ENCODE measurements around the gene DUSP16.

The DUSP16 gene

GRCh38 chr12:12546314-12546772 is 16.3 kb downstream of the DUSP16 start:
- TF ChIP-seq, protein P1, sequence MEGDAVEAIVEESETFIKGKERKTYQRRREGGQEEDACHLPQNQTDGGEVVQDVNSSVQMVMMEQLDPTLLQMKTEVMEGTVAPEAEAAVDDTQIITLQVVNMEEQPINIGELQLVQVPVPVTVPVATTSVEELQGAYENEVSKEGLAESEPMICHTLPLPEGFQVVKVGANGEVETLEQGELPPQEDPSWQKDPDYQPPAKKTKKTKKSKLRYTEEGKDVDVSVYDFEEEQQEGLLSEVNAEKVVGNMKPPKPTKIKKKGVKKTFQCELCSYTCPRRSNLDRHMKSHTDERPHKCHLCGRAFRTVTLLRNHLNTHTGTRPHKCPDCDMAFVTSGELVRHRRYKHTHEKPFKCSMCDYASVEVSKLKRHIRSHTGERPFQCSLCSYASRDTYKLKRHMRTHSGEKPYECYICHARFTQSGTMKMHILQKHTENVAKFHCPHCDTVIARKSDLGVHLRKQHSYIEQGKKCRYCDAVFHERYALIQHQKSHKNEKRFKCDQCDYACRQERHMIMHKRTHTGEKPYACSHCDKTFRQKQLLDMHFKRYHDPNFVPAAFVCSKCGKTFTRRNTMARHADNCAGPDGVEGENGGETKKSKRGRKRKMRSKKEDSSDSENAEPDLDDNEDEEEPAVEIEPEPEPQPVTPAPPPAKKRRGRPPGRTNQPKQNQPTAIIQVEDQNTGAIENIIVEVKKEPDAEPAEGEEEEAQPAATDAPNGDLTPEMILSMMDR (IDR thresholded peaks at IDR 0.05; ENCODE audit: low read depth, low read length): no peak
- no peak overlapping the region for H3K4me3 ChIP-seq (ENCODE audit: low read depth, low read length)
- no peak overlapping the region for H3K27ac ChIP-seq
- no peaks in the 10 kb centered on the region for H3K27me3 ChIP-seq (ENCODE audit: insufficient read depth, low read depth, severe bottlenecking)
- DNase-seq: no peak
- H3K36me3 ChIP-seq: no peaks in the 10 kb centered on the region
- H3K9me3 ChIP-seq (ENCODE audit: severe bottlenecking): no peaks in the 10 kb centered on the region

DNA sequence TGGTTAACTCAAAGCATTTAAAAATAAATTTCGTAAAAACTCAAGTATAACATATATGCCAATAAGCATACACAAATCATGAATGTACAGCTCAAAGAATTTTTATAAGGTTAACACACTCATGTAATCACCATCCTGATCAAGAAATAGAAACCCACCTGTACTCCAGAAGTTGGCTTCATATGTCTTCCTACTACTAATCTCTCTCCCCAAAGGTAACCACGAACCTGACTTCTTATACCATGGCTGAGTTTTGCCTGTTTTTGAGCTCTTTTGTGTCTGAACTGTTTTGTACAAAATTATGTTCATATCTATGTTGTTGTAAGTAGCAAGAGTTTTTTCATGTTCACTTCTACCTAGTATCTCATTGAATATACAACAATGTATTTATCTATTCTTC is 18.7 kb downstream of the DUSP16 start:
- no peaks in the 10 kb centered on the region for H3K36me3 ChIP-seq

GRCh38 chr12:12542964-12543363 is 19.7 kb downstream of the DUSP16 start:
- no peaks in the 10 kb centered on the region for H3K36me3 ChIP-seq
- TF ChIP-seq, protein P1 (IDR thresholded peaks at IDR 0.05; ENCODE audit: low read depth, low read length): no peak

More for the DNA sequence above, 18.7 kb downstream of the DUSP16 start:
- DNase-seq: no peak
- Histone ChIP-seq H3K4me3 (ENCODE audit: low read depth, low read length) (no peak overlapping the region), H3K9me3 (ENCODE audit: severe bottlenecking) (no peaks in the 10 kb centered on the region), H3K27ac (no peak overlapping the region), H3K27me3 (ENCODE audit: insufficient read depth, low read depth, severe bottlenecking) (no peaks in the 10 kb centered on the region)
- TF ChIP-seq, protein P1 (IDR thresholded peaks at IDR 0.05; ENCODE audit: low read depth, low read length): no peak

GRCh38 chr12:12542286-12542685 is 20.4 kb downstream of the DUSP16 start:
- TF ChIP-seq, protein P1 (IDR thresholded peaks at IDR 0.05; ENCODE audit: low read depth, low read length): no peak

More at GRCh38 chr12:12542964-12543363, 19.7 kb downstream of the DUSP16 start:
- Histone ChIP-seq H3K27ac (no peak overlapping the region), H3K4me3 (ENCODE audit: low read depth, low read length) (no peak overlapping the region), H3K27me3 (ENCODE audit: insufficient read depth, low read depth, severe bottlenecking) (no peaks in the 10 kb centered on the region), H3K9me3 (ENCODE audit: severe bottlenecking) (no peaks in the 10 kb centered on the region)
- no peak for DNase-seq

DNA sequence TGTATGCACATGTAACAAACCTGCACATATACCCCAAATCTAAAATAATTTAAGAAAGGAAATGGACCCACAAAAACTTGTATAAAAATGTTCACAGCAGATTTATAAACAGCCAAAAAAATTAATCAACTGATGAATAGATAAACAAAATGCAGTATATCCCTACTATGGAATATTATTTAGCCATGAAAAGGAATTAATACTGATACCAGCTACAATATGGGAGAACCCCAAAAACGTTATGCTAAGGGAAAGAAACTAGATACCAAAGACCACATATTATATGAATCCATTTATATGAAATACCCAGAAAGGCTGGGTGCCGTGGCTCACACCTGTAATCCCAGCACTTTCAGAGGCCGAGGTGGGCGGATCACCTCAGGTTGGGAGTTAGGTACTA is 20.9 kb downstream of the DUSP16 start:
- Histone ChIP-seq H3K27ac (no peak overlapping the region), H3K27me3 (ENCODE audit: insufficient read depth, low read depth, severe bottlenecking) (no peaks in the 10 kb centered on the region), H3K36me3 (no peaks in the 10 kb centered on the region), H3K9me3 (ENCODE audit: severe bottlenecking) (no peaks in the 10 kb centered on the region), H3K4me3 (ENCODE audit: low read depth, low read length) (no peak overlapping the region)
- TF ChIP-seq, protein P1 (IDR thresholded peaks at IDR 0.05; ENCODE audit: low read depth, low read length): no peak
- no peak for DNase-seq

More at GRCh38 chr12:12542286-12542685, 20.4 kb downstream of the DUSP16 start:
- no peak overlapping the region for H3K4me3 ChIP-seq (ENCODE audit: low read depth, low read length)
- no peaks in the 10 kb centered on the region for H3K36me3 ChIP-seq
- DNase-seq: no peak
- no peaks in the 10 kb centered on the region for H3K27me3 ChIP-seq (ENCODE audit: insufficient read depth, low read depth, severe bottlenecking)
- no peaks in the 10 kb centered on the region for H3K9me3 ChIP-seq (ENCODE audit: severe bottlenecking)
- H3K27ac ChIP-seq: no peak overlapping the region

Measured in WERI-Rb-1 (cell line).